Islet precursor cell (in vitro differentiated cells): ENCODE results near the gene JADE3.
A peak's percentile ranks its signal among the peaks of the same experiment; 100 is the strongest.

Source experiments
- DNase-seq: peaks from one replicate; pipeline ENCODE4 v3.0.0-alpha.2; 2018

The JADE3 gene

DNA sequence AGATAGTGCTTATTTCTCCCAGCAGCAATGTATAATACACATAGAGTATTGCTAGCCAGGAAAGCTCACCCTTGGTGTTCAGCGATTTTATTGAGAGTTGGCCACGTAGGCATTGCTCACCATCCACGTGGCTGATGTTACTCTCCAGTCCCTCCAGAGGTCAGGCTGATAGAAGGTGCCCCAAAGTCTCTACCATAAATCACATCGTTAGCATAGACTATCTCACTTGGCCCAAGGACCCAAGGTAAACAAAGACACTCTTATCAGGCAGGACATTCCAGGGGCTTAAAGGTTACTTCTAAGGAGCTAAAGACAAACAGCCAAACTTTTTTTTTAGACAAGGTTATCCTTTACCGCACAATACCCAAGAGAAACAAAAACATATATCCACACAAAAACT lies 135.8 kb downstream of the JADE3 start:
- no peak for DNase-seq

DNA sequence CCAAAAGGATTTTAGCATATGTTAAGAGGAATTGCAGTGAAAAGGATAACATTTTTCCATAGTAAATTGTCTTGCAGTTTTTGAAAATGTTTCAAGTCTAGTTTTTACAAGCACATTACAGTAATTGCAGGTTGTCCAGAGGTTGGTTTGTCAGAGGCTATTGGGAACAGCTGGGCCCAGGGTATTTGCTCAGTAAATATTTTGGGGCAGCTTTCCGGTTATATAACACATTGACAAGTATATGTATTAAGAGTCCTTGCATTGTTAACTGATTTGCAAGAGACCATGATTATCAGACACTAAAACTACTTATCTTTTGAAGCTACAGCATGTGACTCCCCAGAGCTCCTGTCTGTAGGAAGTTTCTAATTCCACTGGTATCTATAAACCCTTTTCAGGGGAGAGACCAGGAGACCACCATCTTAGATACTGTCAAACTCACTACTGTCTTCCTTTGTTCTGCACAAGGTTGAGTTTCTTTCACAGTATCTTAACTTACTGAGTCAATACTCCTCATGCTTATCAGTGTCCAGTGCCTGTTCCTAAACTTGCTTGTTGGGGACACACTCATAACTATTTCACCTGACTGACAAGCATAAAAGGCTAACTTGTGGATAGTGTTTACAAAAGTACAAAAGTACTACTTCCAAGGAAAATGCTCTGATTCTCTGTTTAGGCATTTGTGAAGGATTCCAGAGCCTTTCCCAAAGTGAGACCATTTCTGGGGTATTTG lies 147.1 kb downstream of the JADE3 start:
- DNase-seq = no peak

DNA sequence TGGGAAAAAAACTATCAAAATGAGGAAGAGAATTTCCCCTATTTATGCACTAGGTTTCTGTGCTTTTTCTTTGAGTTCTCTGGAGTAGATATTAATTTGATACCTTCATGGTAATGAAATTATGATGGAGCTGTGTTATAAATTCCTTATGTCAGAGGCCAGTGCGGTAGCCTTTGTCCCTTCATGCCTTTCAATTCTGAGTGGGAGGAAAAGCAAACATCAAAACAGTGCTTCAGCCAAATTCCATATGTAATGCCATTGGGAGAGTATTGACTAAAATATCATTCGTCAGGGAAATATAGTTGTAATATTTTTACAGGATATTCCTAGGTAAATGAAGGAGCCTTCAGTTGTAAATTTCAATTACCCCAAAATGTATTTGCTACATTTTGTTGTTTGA lies 148.5 kb downstream of the JADE3 start:
- DNase-seq = no peak

DNA sequence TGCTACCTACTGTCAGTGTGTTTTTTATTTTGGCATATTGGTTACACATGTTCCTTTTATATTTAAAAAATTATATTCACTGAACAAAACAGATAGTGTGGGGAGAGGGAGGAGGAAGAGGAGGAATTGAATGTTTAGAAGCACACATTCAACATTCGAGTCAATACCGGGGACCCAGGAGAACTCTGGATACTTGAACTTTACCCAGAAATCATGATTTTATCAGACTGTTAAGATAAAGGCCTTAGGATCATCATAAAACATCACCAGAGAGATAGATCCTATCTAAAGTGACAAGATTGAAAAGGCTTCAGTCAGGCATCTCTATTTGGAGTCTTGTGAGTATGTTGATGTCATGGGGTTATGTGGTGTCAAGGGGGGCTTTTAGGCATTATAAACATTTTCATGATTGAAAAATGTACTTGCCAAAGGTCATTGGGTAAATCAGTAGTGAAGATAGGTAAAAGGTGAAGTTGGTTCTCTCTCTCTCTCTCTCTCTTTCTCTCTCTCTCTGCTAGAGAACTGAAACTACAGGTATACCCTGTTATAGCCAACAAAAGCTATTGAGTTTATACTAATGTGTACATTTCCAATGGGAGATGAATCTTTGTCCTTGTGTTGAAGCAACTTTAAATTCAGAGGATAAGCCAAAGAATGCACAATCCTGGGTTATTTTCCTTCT lies 149.2 kb downstream of the JADE3 start:
- no peak for DNase-seq

DNA sequence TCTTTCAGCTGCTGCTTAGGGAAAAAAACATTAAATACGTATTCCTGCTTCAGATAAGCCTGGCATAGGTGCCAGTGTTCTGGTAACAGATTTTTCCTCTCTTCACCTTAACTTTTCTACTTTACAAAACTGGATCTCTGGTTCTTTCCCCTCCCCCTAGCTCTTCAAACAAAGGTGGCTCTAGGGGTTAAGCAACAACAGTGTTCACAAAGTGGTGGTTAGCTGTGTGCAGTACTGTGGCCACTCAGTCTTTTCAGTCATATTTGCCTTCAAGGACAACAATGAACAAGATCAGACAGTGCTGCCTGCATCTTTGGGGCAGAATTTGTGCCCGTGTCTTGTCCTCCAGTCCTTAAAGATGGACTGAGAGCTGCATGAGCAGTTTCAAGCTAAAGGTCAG lies 151.0 kb downstream of the JADE3 start:
- no peak for DNase-seq

DNA sequence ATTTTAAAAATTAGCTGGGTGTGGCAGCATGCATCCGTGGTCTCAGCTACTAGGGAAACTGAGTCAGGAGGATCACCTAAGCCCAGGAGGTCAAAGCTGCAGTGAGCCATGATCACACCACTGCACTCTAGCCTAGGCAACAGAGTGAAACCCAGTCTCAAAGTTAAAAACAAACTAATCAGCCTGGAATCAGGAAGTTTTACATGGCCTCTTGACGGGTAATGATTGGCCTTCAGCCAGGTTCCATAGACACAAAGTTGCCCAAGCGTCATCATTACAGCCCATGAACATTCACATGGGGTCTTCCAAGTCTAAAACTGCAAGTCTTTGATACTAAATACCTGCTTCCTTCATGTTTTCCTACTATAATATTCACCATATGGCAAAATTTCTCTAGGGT lies 156.0 kb downstream of the JADE3 start:
- no peak for DNase-seq

DNA sequence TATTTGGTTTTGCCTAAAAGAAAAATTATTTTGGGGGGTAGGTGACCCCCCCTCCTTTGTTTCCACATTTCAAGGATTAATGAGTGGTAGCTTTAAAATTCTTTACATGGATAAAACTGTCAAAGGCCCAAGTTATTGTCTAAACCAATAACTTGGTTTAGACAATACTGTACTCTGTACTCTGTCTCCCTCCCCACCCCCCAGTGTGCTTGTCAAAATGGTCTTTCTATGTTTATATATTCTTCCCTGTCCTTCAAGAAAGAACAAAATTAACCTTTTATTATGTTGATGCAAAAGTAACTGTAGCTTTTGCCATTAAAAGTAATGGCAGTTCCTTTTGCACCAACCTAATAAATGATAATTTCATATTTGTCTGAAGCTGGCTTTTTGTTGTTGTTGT lies 156.5 kb downstream of the JADE3 start:
- no peak for DNase-seq

DNA sequence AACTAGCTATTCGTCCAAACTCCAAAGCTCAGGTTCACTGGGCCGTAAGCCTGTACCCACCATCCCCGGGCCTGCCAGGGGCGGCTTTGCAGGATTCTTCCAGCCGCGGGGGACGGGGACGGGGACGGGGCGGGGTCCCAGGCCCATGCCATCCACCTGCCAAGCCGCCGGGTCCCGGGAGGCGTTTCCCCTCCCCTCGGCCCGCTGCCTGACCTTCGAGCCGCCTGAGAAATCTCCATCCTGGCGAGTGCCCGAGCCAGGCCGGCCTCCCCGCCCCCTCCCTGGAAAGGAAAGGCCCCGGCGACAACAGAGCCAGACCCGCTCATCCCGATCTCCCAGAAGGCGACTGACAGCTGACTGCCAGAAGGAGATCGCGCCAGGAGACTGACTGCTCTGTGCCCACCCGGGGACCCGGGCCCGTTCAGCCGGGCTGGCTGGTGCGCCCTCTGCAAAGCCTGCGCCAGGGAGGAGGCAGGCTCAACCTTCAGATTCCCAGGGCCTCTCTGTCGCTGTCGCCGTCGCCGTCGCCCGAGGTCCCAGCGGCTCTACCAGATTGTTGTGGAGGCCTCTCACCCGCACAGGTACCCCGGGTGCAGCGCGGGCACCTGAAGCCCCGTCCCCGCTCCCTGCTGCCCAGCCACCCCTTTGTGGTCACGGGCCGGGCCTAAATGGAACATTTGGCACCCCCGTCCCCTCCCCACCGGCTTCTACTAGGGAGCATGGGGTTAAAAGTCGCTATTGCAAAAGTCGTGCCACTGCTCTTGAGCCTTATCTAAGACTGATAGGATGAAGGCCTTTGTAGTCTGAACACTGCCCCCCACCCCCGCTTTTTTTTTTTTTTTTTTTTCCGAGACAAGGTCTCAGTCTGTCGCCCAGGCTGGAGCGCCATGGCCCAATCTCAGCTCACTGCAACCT lies 166.2 kb downstream of the JADE3 start, which contains the start of gene RGN:
Gene RGN, plus strand, starts transcription at position 315 of the 915 bp plus-strand sequence. CDS start 2,702 bp downstream, outside the sequence.
- peak; percentile 60 for DNase-seq

DNA sequence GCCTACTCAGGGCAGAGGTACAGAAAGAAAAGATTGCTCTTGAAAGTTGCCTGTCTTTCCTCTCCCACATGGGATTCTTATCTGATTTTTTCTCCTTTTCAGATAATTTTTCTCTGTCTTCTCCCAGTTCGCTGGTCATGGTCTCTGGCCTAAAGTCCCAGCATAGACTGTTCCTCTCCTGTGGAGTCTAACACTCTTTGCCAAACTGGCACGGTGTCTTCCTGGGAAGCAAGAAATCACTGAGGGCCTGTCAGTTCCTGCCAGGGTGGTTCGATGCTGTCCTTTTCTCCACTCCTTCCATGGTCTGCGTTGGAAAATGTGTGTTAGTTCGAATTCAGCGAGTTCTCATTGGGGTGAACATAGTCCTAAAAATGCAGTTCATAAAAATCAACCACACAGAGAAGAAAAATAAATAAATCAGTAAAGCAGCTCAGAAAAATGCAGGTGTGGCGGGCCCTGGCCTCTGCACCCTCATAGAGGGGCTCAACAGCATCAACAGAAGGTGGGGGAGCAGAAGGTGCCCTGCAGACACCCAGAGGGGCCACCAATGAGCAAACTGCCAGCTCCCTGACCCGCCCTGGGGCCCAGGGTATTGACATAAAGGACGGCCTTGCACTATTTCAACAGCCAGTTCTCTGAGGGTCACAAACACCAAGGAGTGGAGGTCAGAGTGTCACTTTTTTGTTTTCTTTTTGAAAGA lies 168.1 kb downstream of the JADE3 start:
- no peak for DNase-seq

DNA sequence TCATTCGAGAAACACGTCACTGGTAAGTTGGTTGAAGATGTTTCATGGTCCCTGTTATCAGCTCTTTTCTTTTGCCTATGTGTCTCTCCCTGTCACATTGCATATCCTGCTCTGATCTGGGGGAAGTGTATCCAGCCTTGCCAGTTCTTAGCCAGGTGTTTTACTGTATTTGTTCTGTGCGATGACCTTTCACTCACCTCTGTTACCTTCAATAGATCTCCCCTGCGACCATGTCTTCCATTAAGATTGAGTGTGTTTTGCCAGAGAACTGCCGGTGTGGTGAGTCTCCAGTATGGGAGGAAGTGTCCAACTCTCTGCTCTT lies 168.7 kb downstream of the JADE3 start:
- DNase-seq = no peak

DNA sequence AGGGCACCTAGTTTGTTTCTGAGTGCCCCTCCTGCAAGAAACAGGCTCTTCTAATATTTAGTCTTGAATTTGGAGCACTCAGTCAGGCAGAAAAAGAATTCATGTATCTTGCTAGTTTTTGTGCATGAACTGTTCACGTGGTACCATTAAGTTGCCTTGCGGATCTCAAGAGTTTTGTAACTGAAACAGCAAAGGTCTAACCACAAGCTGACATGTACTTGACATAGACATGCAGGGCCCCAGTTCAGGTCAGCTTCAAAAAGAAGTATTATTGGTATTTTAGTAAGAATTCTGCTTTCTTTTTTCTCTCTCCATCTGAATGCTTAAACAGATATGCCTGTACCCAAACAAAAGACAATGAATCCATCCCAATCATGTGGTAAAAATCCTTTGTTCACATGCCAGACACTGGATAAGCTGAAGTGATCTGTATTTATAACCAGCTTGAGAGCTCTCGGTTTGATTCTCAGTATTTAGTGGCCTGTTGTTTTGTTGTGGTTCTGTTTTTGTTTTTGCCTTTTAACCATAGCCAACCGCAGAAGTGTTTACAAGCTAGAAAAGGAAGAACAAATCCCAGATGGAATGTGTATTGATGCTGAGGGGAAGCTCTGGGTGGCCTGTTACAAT lies 179.0 kb downstream of the JADE3 start:
- no peak for DNase-seq

DNA sequence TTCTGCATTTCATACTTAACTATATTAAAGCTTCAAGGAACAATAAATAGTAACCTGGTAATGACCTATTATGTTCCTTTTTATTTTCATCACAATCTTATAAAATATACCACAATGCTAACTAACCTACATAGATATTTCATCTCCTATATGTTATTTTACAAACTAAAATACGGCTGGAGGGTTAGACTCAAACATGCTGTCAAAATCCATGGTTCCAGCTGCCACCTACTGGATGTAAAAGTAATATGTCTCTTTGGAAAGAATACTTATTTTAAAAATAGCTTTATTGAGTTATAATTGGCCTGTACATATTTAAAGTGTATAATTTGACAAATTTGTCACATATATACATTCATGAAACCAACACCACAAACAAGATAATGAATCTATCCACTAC lies 181.0 kb downstream of the JADE3 start:
- DNase-seq = no peak

DNA sequence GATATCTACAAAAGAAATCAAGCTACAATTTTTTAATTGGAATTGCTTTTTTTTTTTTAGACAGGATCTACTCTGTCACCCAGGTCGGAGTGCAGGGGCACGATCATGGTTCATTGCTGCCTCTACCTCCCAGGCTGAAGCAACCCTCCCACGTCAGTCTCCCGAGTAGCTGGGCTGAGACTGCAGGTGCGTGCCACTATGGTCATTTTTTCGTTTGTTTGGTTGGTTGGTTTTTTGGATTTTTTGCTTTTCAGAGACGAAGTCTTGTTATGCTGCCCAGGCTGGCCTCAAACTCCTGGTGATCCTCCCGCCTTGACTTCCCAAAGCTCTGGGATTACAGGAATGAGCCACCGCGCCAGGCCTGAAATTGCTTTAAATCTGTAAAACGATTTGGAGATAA lies 181.6 kb downstream of the JADE3 start:
- DNase-seq = no peak

DNA sequence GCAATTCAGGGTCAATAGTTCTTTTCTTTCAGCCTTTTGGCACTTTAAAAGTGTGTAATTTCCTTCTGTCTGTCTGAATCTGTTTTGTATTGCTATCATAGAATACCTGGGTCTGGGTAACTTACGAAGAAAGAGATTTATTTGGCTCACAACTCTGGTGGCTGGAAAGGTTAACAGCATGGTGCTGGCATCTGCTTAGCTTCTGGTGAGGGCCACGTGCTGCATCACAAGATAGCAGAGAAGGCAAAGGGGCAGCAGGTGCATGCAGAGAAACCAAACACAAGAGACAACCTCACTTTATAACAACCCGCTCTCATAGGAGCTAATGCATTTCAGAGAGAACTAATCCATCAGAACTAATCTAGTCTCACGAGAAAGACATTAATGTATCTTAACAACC lies 184.8 kb downstream of the JADE3 start:
- DNase-seq = no peak

DNA sequence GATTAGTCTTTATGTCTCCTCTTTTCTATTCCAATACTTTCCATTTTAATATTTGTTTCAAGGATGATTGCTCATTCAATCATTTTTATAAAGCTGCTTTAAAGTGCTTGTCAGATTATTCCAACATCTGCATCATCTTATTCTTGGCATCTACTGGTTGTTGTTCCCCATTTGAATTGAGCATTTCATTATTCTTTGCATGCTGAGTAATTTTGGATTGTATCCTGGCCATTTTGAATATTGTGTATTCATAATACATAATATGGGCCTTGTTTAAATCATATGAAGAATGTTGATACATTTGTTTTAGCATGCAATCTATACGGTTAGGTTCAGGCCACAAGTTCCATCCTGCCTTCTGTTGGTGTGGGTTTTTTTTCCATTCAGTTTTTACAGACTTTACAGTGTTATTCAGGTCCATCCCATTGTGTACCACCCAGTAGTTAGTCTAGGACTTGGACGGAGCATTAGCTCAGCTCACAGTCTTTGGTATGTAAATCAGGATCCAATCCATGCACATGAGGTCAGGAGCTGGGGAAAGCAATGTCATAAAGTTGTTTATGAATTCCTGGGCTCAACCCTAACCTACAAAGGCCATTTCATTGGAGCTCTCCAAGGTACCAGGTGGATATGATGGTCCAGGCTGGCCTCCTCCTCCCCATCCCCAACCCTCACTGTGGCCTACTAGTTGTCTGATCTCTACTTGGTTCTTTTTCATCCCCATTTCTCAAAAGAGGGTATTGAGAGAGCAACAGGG lies 186.3 kb downstream of the JADE3 start:
- no peak for DNase-seq

DNA sequence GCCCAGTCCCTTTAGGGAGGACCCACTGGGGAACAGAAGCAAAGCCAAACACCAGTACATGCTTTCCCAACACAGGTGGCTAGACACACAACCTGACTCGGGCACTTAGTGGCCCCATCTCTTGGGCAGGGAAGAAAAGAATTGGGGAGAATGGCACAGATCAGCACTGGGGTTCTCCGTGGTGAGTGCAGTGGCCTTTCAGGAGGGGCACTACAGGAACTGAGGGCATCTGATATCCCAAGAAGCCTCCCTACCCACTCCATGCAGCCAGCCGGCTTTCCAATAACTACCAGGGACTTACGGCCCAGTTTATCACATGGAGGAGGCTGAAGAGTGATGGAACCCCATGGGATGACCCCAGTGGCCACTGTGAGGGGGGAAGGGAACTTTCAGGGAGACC lies 189.0 kb downstream of the JADE3 start:
- no peak for DNase-seq
